B cell (primary cell): ENCODE measurements around the gene HOXA5. TPM values are rescaled to one million over a fixed set of nuclear protein-coding genes. Genes with fewer than 3 reads are reported as not detected.

Source experiments
- ATAC-seq: fragments of 200-7000 bp; cut with Tn5 transposase; one replicate; pipeline ENCODE4 v1.10.0; 2021; ENCODE audit warnings: low read depth, mild to moderate bottlenecking, moderate number of reproducible peaks, moderate library complexity
- CTCF ChIA-PET: fragments of 350-600 bp; sonication (Branson Sonifier 250); formaldehyde crosslinking; loops from one replicate; lab custom pipeline; 2021; ENCODE audit warnings: antibody characterized with exemption, inconsistent platforms; lab: Charles Lee
- POLR2A ChIA-PET: fragments of 350-600 bp; sonication (Branson Sonifier 250); formaldehyde crosslinking; loops from one replicate; lab custom pipeline; 2021; ENCODE audit warnings: antibody characterized with exemption; lab: Charles Lee
- DNase-seq: peaks from one replicate; pipeline ENCODE4 v3.0.0; 2013
- H2AFZ ChIP-seq: 2 replicates; pipeline ENCODE4 v1.6.1; 2012; ENCODE audit warnings: mild to moderate bottlenecking, low read depth, low read length; ENCODE audit not compliant: insufficient read depth, poor library complexity, severe bottlenecking
- H3K27ac ChIP-seq, 2 donors: 1 replicate in 1 of 2; 2 replicates in 1 of 2; pipeline ENCODE4 v1.5.1; 2012 to 2013; ENCODE audit warnings: low read length in 2 of 2, mild to moderate bottlenecking in 2 of 2, moderate library complexity in 1 of 2
- H3K27me3 ChIP-seq, 4 experiments: fragments of 200-600 bp in 1 of 4; sonication (generic) in 1 of 4; replicated peaks in 1 of 4; 1 replicate in 2 of 4; 2 replicates in 2 of 4; pipeline versions ENCODE4 v1.6.1 to v1.7.0; 2013 to 2016; ENCODE audit warnings: low read length in 3 of 4, mild to moderate bottlenecking in 2 of 4, mixed read lengths in 1 of 4, moderate library complexity in 1 of 4; ENCODE audit not compliant: insufficient read depth in 4 of 4, control insufficient read depth in 3 of 4; ENCODE audit errors: control extremely low read depth in 1 of 4
- H3K36me3 ChIP-seq, 2 experiments: replicated peaks in 1 of 2; 1 replicate in 1 of 2; 2 replicates in 1 of 2; pipeline versions ENCODE4 v1.6.1 to v1.7.1; 2013; ENCODE audit warnings: low read length in 1 of 2; ENCODE audit not compliant: insufficient read depth in 2 of 2, control insufficient read depth in 1 of 2; ENCODE audit errors: control extremely low read depth in 1 of 2, extremely low read depth in 1 of 2
- H3K4me1 ChIP-seq, 2 donors: fragments of 200-600 bp in 1 of 2; sonication (generic) in 1 of 2; 1 replicate in 1 of 2; 2 replicates in 1 of 2; pipeline versions ENCODE4 v1.5.1 to v1.6.1; 2013 to 2017; ENCODE audit warnings: low read length in 2 of 2; ENCODE audit not compliant: control insufficient read depth in 2 of 2, insufficient read depth in 2 of 2
- H3K4me2 ChIP-seq: replicated peaks from 2 replicates; pipeline ENCODE3; 2012; ENCODE audit warnings: mild to moderate bottlenecking, low read depth, low read length; ENCODE audit not compliant: poor library complexity, severe bottlenecking
- H3K4me3 ChIP-seq, 5 experiments: fragments of 200-600 bp in 1 of 5; sonication (generic) in 1 of 5; 1 replicate in 3 of 5; 2 replicates in 2 of 5; pipeline versions ENCODE4 v1.5.1 to v1.7.0; 2011 to 2016; ENCODE audit warnings: low read length in 4 of 5, mild to moderate bottlenecking in 4 of 5, low read depth in 2 of 5, control low read depth in 1 of 5, moderate library complexity in 1 of 5; ENCODE audit not compliant: insufficient read depth in 1 of 5; ENCODE audit errors: control extremely low read depth in 1 of 5, extremely low read depth in 1 of 5
- H3K79me2 ChIP-seq: fragments of 200-600 bp; sonication (generic); one replicate; pipeline ENCODE4 v1.6.0; 2016; ENCODE audit warnings: low read length; ENCODE audit not compliant: control insufficient read depth, insufficient read depth
- H3K9ac ChIP-seq: fragments of 200-600 bp; sonication (generic); 2 replicates; pipeline ENCODE4 v1.6.1; 2017; ENCODE audit warnings: mild to moderate bottlenecking, low read length, moderate library complexity
- H3K9me3 ChIP-seq, 3 donors: one replicate each; pipeline versions ENCODE4 v1.6.1 to v1.7.1; 2013; ENCODE audit warnings: low read length in 2 of 3; ENCODE audit not compliant: control insufficient read depth in 2 of 3, insufficient read depth in 1 of 3; ENCODE audit errors: control extremely low read depth in 1 of 3
- H4K20me1 ChIP-seq: 2 replicates; pipeline ENCODE4 v1.6.0; 2012; ENCODE audit warnings: mild to moderate bottlenecking, low read length; ENCODE audit not compliant: insufficient read depth, control insufficient read depth, poor library complexity, severe bottlenecking
- H3K27ac Mint-ChIP-seq: one replicate; pipeline ENCODE4 v1.8.0; 2021; ENCODE audit warnings: mixed read lengths
- H3K27me3 Mint-ChIP-seq: one replicate; pipeline ENCODE4 v1.8.0; 2021; ENCODE audit warnings: mixed read lengths
- H3K4me1 Mint-ChIP-seq: one replicate; pipeline ENCODE4 v1.8.0; 2021; ENCODE audit warnings: mixed read lengths
- H3K4me3 Mint-ChIP-seq: one replicate; pipeline ENCODE4 v1.8.0; 2021; ENCODE audit warnings: mixed read lengths
- H3K9me3 Mint-ChIP-seq: one replicate; pipeline ENCODE4 v1.8.0; 2022; ENCODE audit warnings: mixed read lengths; ENCODE audit not compliant: insufficient read depth
- EZH2 ChIP-seq: IDR thresholded peaks from 2 replicates; pipeline ENCODE4 v1.6.1; 2012; ENCODE audit warnings: borderline replicate concordance, low read depth, mild to moderate bottlenecking, moderate library complexity, low read length; ENCODE audit not compliant: insufficient read depth, poor library complexity, severe bottlenecking
- WGBS: methylation state at CpG from one replicate; pipeline ENCODE4 v1.1.5; 2013; ENCODE audit warnings: missing lambda C conversion rate; ENCODE audit not compliant: insufficient coverage; 5-methylcytosine and 5-hydroxymethylcytosine counted together
- intact Hi-C: fragments of 100-400 bp; cut with micrococcal nuclease; formaldehyde crosslinking; loops from one replicate; pipeline ENCODE4 v1.10.0; 2022
- polyA plus RNA-seq: library from polyadenylated mRNA; depleted of rRNA; stranded (reverse); fragments of >200 nt; gene quantifications from 2 replicates; pipeline ENCODE4 v1.2.3, GENCODE V29; 2012
- total RNA-seq, 2 donors: library from RNA; stranded (reverse); fragments of 120-200 nt in 1 of 2; gene quantifications; 1 replicate in 1 of 2; 2 replicates in 1 of 2; pipeline versions ENCODE4 v1.2.3 to v1.2.4, GENCODE V29; 2013 to 2022
- TF ChIP-seq, protein P1 (sequence below): fragments of 200-600 bp; IDR thresholded peaks from one replicate; pipeline ENCODE4 v1.8.0; 2022; ENCODE audit warnings: antibody characterized with exemption, mild to moderate bottlenecking

Gene HOXA5
- total and polyA plus RNA-seq, 2 donors (not counting 1 experiment from before 2014, with no cell fraction given): not detected

DNA sequence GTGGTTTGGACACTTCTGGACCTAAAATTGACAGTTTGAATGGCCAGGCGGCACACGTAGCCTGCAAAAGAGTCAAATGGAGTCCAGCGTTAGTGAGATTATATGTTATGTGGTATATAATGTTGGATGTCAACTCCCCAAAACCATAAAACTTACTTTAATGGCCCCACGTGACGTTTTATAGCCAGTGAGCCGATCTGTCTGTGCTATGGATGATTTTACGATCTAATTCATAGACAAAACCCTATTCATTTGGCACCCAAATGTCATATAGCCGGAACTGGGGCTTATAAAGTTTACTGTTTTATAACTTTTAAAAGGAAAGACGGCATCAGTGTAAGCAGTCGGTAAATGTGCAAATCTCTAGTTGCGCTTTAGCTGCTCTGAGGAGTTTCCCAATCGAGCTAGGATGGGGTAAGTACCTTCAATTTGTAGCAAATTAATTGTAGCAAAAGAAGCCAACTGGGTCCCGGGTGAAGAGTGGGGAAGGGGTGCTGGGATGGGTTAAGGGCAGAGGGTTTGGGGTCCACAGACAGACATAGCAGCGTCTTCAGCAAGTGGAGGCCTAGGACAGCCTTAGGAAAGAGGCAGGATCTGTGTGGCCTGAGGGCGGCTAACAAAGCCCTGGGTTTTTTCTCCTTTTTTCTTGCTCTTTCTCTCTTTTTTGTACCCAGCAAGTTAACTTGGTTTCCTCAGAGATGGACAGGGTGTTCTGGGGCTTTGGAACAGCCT, 3.2 kb downstream of the HOXA5 start:
- Histone ChIP-seq H2AFZ (no peak overlapping the region), H3K27ac (no peak overlapping the region), H3K27me3 (peaks cover 0 to 49% (median 22%) of the 10 kb centered on the region in 4 experiments), H3K4me1 (peaks cover 0 to 2% of the 10 kb centered on the region in 2 donors), H3K4me2 (no peak overlapping the region), H3K9me3 (peaks cover 0 to 29% (median 0%) of the 10 kb centered on the region in 3 donors), H3K4me3 (no peak overlapping the region), H3K79me2 (no peaks in the 10 kb centered on the region), H4K20me1 (no peaks in the 10 kb centered on the region), H3K36me3 (no peaks in the 10 kb centered on the region), H3K9ac (no peak overlapping the region)
- over 99% methylated on average over 6 of the region's 15 CpGs for WGBS
- no peak overlapping the region for H3K27ac Mint-ChIP-seq
- DNase-seq: no peak
- peaks cover 4% of the 10 kb centered on the region for H3K4me1 Mint-ChIP-seq
- POLR2A ChIA-PET: no interaction called here
- peaks cover 58% of the 10 kb centered on the region for H3K27me3 Mint-ChIP-seq
- intact Hi-C loops: no loop called here
- no peak for ATAC-seq
- CTCF ChIA-PET: interaction anchor here (0.6 kb wide), 1 partner anchor 259 kb away, joined by 3 read pairs; no protein-coding TSS in a partner anchor
- H3K9me3 Mint-ChIP-seq: no peaks in the 10 kb centered on the region
- no peak for TF ChIP-seq EZH2
- TF ChIP-seq, protein P1, sequence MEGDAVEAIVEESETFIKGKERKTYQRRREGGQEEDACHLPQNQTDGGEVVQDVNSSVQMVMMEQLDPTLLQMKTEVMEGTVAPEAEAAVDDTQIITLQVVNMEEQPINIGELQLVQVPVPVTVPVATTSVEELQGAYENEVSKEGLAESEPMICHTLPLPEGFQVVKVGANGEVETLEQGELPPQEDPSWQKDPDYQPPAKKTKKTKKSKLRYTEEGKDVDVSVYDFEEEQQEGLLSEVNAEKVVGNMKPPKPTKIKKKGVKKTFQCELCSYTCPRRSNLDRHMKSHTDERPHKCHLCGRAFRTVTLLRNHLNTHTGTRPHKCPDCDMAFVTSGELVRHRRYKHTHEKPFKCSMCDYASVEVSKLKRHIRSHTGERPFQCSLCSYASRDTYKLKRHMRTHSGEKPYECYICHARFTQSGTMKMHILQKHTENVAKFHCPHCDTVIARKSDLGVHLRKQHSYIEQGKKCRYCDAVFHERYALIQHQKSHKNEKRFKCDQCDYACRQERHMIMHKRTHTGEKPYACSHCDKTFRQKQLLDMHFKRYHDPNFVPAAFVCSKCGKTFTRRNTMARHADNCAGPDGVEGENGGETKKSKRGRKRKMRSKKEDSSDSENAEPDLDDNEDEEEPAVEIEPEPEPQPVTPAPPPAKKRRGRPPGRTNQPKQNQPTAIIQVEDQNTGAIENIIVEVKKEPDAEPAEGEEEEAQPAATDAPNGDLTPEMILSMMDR: no peak
- H3K4me3 Mint-ChIP-seq: no peak overlapping the region

DNA sequence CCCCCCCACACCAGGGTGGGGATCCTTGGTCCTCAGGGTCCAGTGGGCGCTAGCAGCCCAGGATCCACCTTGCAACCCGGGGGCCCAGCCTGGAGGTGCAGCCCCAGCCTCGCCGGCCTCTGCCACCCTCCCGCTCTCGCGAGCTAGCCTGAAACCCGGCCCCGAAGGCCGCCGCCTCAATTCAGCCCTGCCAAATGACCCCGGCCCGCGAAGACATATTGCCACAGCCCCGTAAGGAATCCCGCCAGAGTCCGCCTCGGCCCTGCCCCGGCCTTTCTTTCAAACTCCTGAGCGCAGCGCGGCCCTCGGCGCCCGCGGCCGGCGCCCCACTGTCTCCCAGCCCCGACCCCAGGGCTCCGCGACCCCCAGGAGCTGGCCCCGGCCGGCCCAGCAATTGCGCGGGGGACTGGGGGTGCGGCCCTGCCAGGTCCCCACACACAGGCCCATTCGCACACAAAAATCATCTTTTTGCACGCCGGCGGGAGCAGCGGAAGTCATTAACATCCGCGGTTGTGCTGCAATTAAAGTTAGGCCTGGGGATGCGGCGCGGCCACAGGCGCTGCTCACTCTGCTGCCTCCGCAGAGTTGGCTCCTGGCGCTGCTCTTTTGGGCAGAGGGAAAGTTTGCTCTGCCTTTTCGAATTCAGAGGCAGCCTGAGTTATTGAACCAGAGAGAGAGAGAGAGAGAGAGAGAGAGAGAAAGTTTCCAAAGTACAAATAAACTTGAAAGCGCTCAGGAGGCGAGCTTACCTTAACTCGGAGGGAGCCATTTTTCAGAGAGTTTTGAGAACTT, 4.0 kb downstream of the HOXA5 start:
- Histone ChIP-seq H3K9ac (no peak overlapping the region), H2AFZ (no peak overlapping the region), H3K9me3 (peaks cover 0 to 21% (median 0%) of the 10 kb centered on the region in 3 donors), H3K79me2 (no peaks in the 10 kb centered on the region), H3K4me1 (no peaks in the 10 kb centered on the region), H3K36me3 (no peaks in the 10 kb centered on the region), H3K27me3 (peaks cover 0 to 42% (median 21%) of the 10 kb centered on the region in 4 experiments), H3K27ac (no peak overlapping the region), H3K4me3 (no peak overlapping the region), H4K20me1 (no peaks in the 10 kb centered on the region), H3K4me2 (no peak overlapping the region)
- DNase-seq (no peak), ATAC-seq (no peak)
- WGBS: 97% methylated on average over 50 of the region's 53 CpGs
- peaks cover 60% of the 10 kb centered on the region for H3K27me3 Mint-ChIP-seq
- intact Hi-C loops: no loop called here
- POLR2A ChIA-PET: no interaction called here
- H3K27ac Mint-ChIP-seq: no peak overlapping the region
- CTCF ChIA-PET: no interaction called here
- H3K4me1 Mint-ChIP-seq: peaks cover 4% of the 10 kb centered on the region
- TF ChIP-seq, protein P1: no peak
- TF ChIP-seq EZH2: no peak
- H3K4me3 Mint-ChIP-seq: no peak overlapping the region
- H3K9me3 Mint-ChIP-seq: no peaks in the 10 kb centered on the region
